T-helper 2 cell (primary cell): Measurements from ENCODE around the gene PLA2G4D.

Experiments
- DNase-seq, 5 experiments: peaks; one replicate each; pipeline versions ENCODE4 v3.0.0 to v3.0.0-alpha.2; 2012 to 2022

Gene PLA2G4D

DNA sequence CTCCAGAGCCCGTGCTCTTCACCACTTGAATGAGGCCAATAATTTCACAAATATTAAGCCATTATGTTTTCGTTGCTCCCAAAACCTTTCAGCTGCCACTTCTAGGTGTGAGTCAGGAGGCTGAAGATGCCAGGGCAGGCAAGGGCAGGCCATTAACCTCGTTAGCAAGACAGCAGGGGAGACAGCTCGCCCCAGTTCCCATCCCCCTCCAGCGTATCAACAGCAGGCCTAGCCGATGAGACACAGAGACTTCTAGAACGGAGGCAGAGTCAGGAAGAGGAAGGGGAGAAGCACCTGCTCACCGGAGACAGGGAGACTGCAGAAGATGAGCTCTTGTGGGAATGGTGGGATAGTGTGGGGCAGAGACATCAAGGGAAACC is 45.6 kb downstream of the PLA2G4D start:
- no peak for DNase-seq

DNA sequence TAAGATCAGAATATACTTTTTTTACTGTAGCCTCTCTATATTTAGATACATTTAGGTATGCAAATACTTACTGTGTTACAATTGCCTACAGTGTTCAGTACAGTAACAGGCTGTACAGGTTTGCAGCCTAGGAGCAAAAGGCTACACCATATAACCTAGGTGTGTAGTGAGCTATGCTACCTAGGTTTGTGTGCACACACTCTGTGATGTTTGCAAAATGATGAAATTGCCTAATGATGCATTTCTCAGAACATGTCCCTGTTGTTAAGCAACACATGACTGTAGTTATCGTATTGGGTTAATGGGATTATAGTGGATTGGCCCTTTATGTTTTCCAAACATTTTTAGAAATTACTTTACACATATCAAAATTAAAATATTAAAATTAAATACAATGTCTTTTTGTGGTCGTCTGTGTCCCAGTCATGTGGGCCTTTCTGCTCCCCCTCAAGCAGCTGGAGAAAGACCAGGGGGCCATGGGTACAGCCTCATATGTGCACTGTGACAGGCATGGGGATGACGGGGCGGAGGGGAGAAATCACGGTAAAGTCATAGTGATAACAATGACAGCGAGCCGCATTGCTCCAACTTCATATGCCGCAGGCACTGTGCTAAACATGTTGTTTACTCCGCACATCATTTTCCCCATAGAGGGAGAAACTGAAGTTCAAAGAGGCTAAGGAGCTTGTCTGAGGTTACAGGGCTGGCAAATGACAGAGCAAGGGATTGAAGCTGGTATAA is 46.1 kb downstream of the PLA2G4D start:
- DNase-seq: no peak

DNA sequence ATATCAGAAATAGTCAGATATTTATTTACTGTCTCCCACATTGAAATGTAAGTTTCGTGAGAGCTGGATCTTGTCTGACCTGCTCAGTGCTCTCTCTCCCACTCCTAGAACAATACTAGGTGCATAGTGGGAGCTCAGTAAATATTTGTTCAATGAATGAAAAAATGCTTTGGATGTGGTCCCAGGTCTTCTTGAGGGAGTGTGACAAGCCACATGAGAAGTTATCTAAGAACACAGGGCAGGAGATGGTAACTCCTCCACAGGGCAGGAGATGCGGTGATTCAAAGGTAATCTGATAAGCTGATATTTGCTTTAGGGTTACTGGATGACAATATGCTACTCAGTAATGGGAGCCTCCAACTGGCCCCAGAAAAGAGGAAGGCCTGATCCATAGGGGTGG is 47.8 kb downstream of the PLA2G4D start:
- no peak for DNase-seq

DNA sequence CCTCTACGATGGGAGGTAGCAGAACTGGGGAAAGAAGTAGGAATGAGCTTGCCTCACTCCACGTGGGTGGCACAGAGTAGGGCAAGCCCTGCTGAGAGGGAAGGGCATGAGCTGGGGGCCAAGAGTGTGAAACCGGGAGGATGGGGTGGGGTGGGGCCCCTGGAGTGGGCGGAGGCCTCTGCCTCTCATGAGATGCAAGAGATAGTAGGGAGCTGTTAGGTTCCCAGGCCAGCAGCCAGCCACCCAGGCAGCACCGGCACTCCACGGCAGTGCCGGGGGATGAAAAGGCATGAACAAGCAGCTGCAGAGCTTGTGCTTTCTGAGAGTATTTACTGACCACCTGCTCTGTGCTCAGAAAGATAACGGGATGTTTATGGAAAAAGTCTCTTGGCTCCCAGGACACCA is 49.1 kb downstream of the PLA2G4D start:
- DNase-seq: no peak

DNA sequence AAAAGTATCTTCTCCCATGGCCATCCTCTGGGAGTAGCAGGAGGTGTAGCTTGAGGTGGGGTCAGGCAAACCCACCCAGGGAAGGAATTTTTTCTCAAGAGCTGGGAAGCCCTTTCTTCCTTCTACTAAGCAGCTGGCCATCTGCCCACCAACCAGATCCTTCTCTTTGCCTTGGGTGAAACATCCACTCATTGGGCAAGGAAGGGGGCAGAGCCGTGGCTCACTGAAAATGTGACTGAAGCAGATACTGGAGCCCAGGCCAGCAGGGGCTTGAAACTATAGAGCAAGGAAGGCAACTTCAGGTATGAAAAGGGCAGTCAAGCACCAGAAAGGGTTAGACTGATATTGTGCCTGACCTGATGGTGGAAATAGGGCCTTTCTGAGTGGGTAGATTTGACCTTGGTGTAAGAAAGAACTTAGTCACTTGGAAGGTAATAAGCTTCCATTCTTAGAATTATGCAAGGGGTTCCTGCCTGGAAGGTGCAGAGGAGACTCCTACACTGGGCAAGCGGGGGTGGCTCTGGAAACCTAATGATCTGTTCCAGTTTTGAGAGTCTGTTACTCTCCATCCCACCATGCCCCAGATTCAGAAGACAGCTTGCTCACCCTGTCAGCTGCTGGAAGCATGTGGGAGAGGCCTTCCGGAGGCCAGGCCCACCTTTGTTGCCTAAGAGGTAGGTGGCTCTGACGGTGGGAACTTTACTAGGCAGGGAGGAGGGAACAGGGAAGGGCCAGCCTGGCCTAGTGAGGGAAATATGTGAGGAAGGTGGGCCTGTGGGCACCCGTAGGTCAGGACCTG is 51.6 kb downstream of the PLA2G4D start:
- DNase-seq: no peak

DNA sequence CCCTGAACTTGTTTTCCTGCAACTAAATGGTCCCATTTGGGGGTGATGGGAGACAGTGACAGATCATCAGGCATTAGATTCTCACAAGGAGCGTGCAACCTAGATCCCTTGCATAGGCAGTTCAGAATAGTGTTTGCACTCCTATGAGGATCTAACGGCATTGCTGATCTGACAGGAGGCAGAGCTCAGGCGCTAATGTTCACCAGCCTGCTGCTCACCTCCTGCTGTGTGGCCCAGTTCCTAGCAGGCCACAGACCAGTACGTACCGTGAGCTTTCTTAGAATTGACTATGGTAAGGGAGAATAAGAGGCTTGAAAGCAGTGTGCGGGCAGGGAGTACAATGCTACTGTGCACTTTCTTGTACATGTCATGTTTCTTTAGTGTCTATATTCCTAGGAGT is 56.0 kb downstream of the PLA2G4D start:
- DNase-seq: no peak

DNA sequence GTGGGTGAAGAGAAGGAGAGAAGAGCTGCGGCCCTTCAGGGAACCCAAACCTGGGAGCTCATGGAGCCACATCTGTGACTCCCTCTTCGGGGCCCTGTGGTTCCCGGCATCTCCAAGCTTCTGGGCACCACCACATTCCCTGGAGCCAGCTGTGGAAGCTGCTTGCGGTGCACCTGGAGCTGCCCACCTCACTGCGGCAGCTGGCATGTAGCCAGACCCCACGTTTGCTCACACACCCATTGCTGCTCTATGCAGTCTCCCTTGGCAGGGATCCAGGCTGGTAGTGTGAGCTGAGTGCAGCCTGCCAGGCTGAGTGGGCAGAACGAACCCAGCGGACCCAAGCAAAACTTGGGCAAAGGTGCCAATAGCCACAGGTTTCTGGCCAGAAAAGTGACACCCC is 56.7 kb downstream of the PLA2G4D start:
- DNase-seq: no peak

DNA sequence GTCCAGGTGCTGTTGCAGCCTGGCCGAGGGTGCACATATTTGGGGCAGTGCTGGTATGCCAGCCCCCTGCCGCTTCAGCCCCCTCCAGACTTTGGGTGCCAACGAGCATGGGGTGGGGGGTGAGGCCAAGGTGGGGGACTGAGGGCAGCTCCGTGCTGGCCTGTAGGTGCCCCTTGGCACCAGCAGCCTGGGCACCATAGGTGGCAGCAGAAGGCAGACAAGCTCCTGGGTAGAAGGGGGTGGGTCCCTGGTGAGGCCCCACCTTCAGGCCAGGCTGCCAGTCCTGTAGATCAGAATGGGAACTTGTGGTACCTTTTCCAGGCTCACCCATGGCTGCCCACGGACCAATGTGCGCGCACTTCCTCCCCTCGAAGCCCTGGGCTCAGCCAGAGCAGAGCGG is 57.4 kb downstream of the PLA2G4D start:
- DNase-seq: no peak

DNA sequence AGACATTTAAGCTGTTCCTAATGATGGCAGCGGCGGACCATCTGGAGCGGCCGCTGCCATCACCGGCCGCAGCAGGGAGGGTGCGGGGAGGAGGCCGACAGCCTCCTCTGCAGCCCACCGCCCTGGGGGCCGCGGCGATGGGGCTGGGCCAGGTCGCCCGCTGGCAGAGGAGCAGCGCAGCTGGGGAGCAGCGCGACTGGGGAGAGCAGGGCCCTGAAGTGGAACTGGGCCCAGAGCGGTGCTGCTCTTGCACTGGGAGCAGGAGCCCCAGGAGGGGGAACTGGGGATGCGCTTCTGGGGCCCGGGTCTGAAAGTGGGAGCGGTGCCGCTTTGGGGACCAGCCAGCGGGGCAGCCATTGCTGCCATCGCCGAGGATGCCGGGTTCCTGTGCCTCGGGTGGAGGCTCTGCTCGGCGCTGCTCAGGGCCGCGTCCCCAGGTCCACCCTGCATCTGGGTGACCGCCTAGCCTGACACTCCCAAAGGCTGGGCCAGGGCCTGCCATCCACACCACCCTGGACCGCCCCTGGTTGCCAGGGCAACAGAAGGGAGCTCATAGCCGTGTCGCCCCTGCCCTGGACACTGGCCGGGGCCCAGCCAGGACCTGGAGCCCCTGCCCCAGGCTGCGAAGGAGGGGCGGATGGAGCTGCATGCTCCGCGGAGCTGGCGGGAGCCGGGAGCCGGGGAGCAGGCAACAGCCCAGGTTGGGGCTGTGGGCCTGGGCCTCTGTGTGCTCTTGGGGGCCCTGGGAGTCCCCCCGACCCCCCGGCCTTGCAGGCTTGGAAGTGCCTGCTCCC is 58.1 kb downstream of the PLA2G4D start:
- DNase-seq: no peak

DNA sequence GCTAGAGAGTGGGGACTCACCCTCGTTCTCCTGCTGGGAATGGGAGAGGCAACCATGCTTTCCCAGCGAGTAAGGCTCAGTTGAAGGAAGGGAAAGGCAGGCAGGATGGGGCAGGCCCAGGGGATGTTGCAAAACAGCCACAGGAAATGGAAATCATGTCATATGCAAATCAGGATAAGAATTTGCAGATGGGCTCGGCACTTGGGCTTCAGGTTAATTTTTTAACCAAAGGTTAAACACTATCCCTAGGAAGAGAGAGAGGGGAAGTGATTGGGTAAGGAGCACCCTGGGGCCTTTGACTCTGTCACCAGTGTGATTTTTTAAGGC is 59.0 kb downstream of the PLA2G4D start:
- DNase-seq: no peak

DNA sequence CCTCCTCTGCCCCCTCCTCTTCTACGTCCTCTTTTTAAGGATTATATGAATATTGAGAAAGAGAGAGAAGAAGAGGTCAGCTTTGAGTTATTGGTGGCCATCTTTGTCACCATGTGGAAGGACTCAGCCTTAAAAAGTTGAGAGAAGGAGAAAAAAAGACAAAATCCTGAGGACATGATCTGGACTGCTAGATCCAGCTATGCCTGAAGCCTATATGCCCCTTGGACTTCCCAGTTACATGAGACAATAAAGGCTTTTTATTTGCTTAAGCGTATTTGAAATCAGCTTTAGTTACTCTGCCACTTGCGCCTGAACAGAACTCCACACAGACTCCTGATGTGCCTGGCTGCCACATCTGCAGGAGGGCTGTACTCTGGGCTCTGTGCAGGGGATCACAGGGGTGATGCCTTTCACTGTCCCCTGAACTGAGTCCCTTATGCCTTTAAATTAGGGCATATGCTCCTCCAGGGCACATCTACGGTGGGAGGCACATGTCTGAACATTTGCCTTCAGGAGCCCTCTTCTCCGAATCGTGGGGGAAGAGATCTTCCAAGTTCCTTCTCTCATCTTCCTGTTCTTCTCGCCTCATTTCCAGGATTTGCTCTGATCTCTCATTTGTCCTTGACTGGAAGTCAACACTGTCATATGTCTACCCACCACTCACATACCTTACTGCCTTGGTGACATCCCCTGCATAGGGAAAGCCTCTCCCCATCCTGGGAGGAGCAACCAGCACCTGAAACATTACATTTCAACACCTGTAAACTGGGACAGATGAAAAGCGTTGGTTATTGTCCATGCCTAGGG is 59.5 kb downstream of the PLA2G4D start:
- no peak for DNase-seq

DNA sequence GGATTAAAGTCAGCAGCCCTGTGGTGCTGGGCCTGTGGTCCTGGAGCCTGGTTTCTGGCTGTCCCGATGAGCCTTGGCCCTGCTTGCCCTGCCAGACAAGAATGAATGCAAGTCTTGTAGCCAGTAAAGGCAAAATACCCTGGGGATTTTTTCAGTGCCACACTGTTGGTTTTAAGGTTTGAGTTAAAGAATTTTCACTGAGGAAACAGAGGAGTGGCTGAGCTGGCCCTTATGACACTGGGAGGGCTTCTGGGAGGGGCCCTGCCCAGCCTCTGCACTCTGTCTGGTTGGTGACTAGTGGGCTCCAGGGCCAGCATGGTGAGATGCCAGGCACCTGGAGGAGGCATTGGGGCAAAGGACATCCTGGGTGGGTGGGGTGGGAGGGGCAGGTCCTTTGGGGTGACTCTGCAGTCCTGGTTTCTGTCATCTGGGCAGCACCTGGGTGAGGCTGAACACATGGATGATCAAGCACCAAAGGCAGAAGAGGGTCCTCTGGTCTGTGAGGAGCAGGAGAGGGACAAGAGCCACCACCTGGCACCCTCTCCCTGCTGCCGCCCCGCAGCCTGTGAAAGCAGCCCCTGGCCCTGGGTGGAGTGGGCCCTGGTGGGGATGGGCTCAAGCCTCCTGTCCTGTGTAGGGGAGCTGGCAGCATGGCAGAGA is 61.0 kb downstream of the PLA2G4D start:
- no peak for DNase-seq

DNA sequence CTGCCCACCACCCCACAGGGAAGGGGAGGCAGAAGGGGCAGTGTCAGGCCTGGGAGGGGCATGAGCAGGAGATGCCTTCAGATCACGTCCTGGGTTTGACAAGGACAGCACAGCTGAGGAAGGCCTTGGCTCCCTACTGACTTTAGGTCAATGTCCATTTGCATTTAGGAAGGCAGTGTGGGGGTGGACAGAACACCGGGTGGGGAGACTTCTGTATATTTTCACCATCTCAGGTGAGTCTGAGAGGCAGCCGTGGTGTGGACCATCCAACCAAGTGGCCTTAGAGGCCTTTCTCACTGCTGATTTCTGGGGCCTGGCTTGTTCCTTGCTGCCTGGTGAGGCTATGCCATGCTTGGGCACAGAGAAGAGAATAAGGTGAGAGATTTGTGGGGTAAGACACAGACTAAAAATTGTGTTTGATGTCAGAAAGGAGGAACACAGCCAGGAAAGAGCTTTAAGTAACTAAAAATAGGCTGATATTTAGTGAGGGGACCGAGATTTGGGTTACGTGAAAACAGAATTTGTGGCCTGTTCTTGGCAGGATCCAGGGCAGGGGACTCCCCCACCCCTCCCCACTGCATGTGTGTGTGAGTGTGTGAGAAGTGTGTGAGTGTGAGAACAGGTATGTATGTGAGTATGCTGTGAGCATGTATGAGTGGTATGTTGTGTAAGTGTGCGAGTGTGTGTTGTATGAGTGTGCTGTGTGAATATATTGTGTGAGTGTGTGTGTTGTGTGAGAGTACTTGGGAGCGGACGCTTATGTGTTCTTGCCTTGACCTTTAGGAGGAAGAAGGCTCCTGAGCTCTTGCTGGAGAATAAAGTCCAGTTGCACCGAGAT is 61.8 kb downstream of the PLA2G4D start:
- no peak for DNase-seq

DNA sequence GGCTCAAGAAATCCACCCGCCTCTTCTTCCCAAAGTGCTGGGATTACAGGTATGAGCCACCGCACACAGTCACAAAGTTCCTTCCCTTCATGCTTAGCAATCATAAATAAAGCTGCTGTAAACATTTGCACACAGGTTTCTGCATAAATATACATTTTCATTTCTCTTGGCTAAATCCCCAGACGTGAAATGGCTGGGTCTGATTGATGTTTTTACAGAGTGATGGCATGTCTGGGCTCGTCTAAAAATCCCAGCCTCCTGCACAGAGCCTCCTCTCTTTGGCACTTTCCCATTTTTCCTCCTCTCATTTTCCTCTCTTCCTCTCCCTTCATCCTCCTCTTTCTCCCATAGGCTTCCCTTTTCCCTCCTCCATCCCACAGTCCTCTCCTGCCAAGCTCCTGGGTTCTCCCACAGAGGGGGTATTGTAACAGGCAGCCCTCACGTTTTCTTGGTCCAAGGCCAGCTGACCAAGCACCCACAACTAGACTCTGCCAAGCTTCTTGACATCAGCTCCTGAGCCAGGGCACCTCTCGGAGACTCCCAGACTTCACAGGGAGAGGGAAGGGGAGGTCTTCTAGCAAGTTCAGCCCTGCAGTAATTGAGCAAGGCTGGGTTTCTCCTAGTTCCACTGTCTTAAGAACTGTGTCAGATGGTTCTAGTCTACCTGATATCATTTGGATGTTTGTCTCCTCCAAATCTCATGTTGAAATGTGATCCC is 63.0 kb downstream of the PLA2G4D start:
- DNase-seq: no peak

DNA sequence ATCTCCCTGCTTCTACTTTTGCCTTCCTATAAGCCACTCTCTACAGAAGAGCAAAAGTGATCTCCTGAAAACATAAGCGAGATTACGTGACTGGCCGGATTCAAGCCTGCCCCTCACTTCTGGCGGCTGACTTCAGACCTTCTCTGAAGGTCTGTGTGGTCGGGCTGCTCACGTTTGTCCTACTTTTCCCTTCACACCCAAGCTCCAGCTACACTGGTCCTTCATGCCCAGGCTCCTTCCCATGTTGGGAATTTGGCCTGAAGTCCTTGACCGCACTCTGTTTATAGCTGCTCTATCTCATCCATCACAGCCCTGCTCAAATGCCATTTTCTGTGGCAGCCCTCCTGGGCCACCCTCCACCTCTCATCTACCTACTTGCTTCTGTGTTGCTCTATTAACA is 66.8 kb downstream of the PLA2G4D start:
- DNase-seq: no peak

DNA sequence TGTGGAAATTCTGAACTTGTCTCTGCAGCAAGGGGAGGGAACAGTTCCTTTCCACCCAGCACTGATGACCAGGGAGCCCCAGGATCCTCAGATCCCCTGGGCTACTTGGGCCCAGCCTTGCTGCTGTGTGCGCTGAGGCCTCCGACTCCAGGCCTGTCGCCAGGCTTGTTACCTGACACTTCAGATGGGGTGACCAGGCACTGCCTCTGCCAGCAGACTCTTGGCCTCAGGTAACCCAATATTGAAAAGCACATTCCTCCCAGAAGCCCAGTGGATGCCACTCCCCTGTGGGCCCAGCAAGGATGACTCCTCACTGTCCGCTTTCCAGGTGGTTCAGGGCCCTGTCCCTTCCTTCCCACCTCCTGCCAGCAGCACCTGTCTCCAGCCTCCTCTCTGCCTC is 70.1 kb downstream of the PLA2G4D start:
- DNase-seq: no peak

DNA sequence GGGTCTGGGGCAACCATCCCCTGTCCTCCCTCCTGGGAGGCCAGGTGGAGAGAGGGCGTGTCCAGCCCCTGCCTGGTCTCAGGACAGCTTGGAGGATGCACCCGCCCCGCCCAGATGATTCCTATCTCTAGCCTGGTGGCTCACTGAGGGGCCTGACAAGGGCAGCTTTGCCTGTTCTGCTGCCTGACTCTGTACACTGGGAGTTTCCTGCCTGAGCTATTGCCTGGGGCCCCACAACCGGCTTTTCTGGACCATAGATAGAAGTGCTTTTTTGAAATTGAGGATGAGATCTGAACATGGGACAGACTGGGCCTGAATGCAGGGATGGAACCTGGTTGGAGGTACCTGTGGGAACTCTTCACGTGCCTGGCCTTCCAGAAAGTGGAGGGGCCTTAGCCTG is 72.8 kb downstream of the PLA2G4D start:
- DNase-seq: no peak

DNA sequence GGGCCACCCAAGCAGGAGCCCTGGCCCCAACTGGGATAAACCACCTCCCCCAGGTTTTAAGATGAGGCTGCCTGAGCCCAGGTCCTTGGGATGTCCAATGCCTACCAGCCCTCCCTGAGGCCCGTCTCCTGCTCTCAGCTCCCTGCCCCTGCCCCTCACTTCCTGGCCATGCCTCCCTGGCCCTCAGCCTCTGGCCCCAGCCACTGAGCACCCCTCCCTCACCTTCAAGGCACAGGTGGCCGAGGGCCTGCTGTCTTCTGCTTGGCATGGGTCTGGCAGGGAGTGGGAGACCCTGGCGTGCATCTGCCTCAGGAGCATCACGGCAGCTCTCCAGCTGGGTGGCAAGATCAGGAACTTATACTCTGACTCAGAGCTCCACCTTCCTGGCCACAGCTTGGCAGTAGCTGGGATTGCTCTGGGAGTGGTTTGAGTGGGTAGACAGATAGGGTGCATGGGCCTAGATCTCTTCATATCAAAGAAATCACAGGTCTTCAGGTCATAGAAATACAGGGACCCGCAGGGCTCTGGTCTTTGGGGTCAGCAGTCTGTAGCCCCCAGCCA is 73.6 kb downstream of the PLA2G4D start, which contains the start of gene PLA2G4E:
Gene PLA2G4E, minus strand, starts transcription at position 330 of the 561 bp plus-strand sequence. Its CDS starts 12 bp downstream, at position 318.
- DNase-seq: no peak

DNA sequence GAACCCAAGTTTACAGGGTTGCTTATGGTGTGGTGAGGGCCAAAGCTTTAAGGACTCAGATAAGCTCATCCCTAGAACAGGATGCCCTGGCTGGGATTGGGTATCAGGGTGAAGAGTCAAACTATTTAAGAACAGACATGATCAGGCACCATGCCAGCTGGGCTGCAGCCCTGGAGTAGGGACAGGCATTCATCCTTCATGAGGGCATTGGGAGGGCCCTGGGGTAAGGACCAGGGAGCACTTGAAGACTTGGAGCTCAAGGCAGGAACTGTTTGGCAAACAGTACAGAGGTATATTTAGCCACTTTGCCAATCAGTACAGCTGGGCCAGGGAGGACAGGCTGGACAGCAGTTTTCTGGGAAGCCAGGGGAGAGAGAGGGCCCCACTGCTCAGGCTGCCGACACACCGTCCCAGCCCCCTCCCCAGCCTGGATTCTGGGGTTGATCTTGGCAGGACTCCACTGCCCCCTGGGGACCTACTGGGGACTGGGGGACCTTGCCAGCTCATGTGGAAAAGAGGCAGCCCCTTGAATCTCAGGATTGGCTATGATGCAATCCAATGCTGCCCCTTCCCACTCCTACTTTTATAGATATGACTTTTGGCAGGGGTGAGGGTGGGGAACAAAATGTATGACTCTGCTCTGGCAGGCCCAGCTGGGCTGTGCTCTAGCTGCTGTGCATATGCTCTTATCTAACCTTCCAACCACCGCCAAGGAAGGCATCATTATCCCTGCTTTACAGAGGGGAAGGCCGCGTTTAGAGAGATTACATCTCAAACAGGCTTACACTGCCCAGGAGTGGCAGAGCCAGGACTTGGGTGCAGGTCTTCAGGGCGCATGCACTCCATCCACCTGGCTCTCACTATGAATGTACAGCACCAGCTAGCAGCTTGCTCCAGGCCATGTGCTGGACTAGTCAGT is 75.8 kb downstream of the PLA2G4D start:
- DNase-seq: no peak
